ENCODE results near the gene TIMM17B. TPM values are rescaled to one million over a fixed set of nuclear protein-coding genes. Genes with fewer than 3 reads are reported as not detected.
A peak's percentile ranks its signal among the peaks of the same experiment; 100 is the strongest.

The TIMM17B gene
- total RNA-seq, 1 donor from 2014 or later: 77.9 TPM

DNA sequence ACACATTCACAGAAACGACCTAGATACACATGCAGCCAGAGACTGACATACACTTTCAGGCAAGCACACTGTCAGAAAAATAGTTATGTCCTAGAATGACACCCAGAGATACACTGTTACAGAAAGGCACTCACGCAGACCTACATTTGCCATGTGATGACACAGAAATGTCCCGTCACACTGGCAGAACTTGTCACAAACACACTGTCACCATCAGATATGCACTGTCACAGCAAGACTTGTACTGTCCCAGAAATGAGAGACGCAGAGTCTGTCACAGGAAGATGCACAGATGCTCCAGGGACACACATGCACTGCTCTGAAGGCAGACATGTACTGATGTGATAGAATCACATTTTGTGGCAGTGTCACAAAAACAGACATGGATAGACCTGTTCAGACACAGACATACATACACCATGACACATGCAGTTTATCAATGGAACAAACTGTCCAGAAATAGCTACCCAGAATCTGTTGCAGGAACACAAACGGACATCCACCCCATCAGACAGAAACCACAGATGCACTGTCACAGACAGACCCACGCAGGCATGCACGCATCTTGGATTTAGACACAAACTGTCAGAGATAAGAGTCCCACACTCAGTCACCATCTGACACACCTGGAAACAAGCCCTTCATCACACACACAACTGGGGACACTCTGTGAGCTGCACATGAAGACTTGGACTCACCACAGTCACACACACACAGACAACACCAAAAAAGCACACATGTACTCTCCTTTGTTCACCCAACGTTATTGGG lies 22.6 kb upstream of the TIMM17B start:
- no peak for ATAC-seq
- intact Hi-C loops (cut with micrococcal nuclease): no loop called here
- no peak for DNase-seq

DNA sequence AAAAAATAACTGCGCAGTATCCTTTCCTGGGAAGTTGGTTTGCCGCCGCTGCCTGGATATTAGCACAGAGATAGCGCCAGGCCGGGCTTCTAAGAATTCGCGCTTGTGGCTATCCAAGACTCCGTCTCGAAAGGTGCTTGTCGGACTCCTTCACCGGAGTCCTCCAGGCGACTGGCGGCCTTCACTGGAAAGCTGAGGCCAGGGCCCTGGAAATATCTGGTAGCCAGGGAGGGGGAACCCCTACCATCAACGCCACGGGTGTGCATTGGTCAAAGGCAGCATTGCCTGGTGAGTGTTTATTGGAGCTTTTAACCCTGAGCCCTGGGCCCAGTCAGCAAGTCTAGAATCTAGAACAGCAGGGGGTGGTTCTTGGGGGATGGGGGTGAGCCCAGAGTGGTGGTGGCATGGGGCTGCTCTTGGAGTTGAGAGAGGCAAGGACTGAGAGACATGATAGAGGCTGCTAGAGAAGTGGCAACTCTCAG lies 21.8 kb upstream of the TIMM17B start:
- no peak for DNase-seq
- intact Hi-C loops (cut with micrococcal nuclease): no loop called here
- peak; percentile 8 for ATAC-seq

DNA sequence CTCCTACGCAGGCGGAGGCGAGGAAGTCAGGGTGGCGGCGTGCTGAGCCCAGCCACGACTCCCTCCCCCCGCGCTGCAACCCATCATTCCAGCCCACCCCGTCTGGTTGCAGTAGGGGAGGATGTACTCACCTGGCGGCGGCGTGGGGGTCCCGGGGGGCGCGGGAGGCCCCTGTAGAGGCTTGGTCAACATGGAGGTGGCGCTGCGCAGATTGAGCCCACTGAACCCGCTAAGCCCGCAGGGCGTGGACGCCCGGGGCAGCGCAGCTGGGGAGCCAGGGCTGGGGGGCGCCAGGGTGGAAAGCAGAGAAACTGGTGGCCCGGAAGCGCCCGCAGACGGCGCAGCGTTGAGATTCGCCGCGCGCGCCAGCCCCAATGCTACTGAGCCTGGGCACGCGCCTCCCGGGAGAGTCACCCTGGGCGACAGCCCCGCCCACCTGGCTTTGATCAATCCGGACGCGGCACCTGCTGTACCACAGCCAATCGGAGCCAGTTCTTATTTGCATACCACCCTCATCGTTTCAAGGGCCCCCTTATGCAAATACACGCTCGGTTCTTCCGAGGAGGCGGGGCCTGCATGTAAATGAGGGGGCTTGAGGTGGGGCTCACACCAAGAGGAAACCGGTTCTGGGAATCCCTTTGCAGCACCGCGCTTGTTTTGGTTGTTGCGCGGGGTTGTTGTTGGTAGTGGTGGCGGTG lies 21.2 kb upstream of the TIMM17B start, which contains the start of gene PIM2:
TSS of gene PIM2 (minus strand) at position 382 of the 698 bp plus-strand sequence. CDS start at position 192, 190 bp downstream.
- ATAC-seq (peak; percentile 91), DNase-seq (peak; percentile 92)
- intact Hi-C loops (cut with micrococcal nuclease): no loop called here

- no peak for DNase-seq
- ATAC-seq: no peak
- intact Hi-C loops (cut with micrococcal nuclease): no loop called here
These were observed 20.7 kb upstream of the TIMM17B start for GRCh38 chrX:48918301-48918642.

DNA sequence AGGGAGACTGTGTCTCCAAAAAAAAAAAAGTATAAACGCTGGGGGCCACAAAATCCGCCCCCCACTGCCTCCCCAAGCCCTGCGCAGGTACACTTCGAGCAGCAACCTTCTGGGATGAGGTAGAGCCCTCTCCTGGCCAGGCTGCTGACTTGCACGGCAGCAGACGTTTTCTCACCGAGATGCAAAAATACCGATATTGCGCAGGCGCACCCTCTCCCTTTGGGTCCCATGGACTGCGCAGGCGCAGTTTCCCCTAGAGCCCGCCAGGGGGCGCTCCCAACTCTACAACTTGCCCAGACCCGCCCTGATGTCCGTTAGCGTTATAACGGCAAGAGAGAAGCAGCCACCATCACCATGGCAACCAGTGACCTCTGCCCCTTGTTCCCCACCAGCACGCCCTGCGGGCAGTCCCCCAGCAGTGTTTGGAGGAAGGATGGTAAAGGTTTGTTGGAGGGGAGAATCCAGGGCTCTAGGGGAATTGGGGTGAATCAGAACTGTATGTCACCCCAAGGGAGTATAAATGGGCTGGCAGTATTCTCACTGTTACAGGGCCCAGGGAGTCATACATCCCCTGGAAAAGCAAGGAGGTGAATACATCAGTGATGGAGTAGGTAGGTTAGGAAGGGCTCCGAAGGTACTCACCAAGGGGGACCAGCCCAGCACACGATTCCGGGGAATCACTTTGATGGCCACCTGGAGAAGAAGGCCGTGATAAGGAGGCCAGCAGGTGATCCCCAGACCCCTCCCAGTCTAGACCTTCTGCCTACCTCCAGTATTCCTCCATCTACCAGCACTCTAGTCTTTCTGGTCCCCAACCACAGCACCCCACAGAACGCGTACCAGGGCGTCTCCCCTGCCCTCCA lies 19.8 kb upstream of the TIMM17B start:
- ATAC-seq (peak; percentile 68), DNase-seq (peak; percentile 92)
- intact Hi-C loops (cut with micrococcal nuclease): no loop called here

- no peak for ATAC-seq
- intact Hi-C loops (cut with micrococcal nuclease): no loop called here
- DNase-seq: no peak
These were observed 17.3 kb upstream of the TIMM17B start for GRCh38 chrX:48914593-48915493.

- no peak for ATAC-seq
- intact Hi-C loops (cut with micrococcal nuclease): no loop called here
- no peak for DNase-seq
These were observed 16.2 kb upstream of the TIMM17B start for GRCh38 chrX:48913605-48914366.

DNA sequence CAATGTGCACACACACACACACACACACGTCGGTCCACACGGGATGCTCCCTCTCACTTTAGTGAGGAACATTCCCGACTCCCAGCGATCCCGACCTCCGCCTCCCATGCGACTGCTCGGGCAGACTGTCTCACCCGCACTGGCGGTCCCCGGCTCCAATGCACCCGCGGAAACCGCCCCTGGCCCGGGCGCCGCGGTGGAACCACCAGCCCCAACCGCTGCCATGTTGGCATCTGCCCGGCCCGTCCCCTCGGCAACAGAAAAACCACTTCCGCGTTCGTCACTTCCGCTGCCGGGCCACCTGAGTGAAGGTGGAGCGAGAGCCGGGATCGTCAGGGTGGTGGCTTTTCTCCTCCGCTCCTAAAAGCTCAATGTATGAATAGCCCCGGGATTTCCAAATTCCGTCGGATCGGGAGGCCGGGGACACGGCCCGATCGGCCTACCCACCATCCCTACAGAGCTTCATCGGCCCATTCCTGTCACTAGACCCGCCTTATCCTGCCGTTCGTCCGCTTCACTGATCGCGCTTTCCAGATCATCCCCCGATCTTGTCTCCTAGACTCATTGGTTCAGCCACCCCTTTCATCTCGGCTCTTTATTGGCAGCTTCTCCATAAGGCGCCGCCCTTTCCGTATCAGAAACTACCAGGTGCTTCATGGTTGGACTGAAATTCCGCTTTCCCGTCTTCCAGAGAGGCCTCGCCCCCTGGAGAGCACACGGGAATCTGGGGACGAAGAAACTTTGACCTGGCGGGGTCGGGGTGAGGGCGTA lies 14.0 kb upstream of the TIMM17B start, which contains the start of gene SLC35A2:
TSS of gene SLC35A2 (minus strand) at position 235 of the 771 bp plus-strand sequence. CDS start at position 225, 10 bp downstream.
- intact Hi-C loops (cut with micrococcal nuclease): no loop called here
- DNase-seq (peak; percentile 85), ATAC-seq (peak; percentile 93)

DNA sequence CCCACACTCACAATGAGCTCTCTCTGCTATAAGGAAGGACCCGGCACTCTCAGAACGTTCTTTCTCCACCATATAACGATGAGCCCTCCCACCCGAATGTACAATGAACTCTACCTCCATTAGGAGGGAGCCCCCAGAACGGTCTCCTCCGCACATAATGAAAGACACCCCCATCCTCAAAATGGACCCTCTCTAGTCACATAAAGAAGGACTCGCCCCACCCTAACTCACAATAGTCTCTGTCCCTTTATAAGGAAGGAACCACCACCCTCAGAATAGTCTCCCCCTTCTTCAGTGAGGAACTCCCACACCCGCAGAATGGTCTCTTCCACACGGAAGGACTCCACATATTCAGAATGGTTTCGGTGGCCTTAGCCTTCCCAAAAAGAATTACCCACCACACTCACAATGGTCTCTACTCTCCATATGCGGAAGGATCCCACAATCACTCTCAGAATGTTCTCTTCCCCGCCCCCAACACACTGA lies 13.4 kb upstream of the TIMM17B start:
- intact Hi-C loops (cut with micrococcal nuclease): no loop called here

DNA sequence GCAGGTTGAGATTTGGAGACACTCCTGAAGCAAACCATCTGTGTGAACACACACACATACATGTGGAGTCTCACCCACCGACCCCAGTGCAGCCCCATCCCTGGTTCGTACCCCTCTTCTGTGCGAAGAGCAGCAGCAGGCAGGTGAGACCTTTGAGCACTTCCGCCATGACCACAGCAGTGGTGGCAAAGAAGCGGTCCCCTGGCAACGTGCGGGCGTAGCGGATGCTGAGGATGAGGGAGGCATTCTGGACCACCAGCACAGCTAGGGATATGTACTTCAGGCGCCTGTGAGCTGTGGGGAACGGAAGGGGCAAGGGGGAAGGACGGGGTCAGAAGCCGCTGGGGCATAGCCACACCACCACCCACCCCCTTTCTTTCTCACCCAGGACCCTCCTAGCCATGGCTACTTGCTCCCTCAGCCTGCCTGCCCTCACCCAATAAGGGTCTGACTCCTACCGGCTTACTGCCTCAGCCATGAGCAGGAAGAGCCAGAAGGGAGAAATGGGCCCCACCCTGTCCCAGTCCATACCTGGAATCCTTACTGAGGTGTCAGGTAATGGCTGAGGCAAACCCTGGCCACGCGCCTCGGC lies 12.2 kb upstream of the TIMM17B start:
- ATAC-seq: no peak
- DNase-seq: no peak
- intact Hi-C loops (cut with micrococcal nuclease): no loop called here

More for the DNA sequence above, 13.4 kb upstream of the TIMM17B start:
- ATAC-seq: no peak
- no peak for DNase-seq

GRCh38 chrX:48908600-48908999 lies 11.0 kb upstream of the TIMM17B start:
- ATAC-seq: no peak
- intact Hi-C loops (cut with micrococcal nuclease): no loop called here
- no peak for DNase-seq

DNA sequence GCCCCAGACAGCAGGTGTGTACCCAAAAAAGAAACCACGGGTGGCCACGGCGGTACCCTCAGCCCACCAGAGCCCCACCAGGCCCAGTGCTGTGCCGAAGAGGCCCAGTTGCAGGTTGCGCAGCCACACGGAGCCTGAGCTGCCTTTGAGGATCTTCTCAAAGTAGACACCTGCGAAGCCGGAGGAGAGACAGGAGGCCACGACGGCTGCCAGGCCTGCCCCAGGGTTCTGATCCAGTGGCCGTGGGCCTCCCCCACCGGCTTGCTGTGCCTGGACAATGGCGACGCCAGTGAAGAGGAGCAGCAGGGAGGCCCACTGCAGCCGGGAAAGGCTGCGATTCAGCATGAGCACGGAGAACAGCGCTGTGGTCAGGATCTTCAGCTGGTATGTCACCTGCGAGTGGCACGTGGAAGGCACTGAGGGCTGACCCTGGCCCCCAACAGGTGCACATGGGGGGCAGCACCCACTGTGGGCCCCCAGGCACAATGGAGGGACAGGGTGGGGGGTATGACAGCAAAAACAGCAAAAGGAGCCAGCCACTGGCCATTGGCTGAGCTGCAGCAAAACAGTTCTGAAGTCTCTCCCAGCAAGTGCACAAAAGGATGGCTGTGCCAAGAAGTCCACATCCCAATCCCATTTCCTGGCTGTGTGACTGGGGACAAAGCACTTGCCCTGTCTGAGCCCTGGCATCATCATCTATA lies 7.7 kb upstream of the TIMM17B start:
- DNase-seq (no peak), ATAC-seq (no peak)
- intact Hi-C loops (cut with micrococcal nuclease): no loop called here

DNA sequence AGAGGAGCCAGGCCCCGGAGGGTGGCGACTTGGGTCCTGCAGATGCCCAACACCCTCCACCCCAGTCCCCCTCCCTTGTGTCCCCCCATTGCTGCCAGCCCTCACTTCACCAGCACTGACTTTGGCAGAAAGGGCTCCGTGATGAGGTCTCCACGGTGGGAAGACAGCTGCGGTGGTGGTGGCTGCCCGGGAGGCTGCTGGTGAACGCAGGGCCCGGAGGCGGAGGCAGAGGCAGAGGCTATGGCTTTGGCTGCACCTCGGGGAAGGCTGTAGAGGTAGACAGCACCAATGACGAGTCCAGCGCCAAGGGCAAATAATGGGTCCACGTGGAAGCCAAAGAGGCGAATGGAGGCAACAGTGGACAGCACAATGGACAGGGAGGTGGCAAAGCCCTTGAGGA lies 7.1 kb upstream of the TIMM17B start:
- no peak for ATAC-seq
- intact Hi-C loops (cut with micrococcal nuclease): no loop called here

DNA sequence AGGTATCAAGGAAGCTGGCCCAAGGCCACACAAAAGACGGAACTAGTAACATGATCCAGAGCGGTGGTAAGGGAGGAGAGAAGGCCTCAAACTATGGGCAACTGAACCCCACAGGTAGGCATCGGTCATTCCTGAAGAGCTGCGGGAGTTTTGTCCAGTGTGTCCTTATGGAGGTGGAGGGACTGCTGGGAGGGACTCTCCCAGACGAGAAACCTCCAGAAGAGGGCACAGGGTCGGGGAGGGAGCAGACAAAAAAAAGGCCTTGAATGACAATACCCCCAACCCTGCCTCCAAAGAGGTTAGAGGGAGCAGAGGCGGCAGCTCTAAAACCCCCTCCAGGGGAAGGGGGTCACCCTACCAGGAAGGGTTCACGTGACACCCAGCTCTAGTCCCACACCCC lies 6.6 kb upstream of the TIMM17B start:
- ATAC-seq: no peak
- intact Hi-C loops (cut with micrococcal nuclease): no loop called here

More for the DNA sequence above, 7.1 kb upstream of the TIMM17B start:
- no peak for DNase-seq

DNA sequence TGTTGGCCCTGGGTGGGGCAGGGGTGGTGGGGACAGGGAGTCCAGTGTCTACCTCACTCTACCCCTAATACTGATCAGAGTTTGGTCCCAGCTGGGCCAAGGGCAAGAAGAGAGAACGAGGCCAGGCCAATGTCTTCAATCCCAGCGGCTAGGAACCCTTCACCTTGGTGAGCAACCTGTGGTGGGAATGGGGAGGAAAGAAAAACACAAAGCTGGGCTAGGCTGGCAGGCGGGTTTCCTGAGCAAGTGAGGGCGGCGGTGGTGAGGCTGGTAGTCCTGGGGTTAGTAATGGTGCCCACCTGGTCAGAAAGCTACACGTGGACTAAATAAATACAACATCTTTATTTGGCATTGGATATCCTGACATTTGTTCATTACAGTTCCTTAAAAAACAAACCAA lies 5.7 kb upstream of the TIMM17B start:
- no peak for DNase-seq
- no peak for ATAC-seq
- intact Hi-C loops (cut with micrococcal nuclease): no loop called here

More for the DNA sequence above, 6.6 kb upstream of the TIMM17B start:
- DNase-seq: no peak

- ATAC-seq: no peak
- no peak for DNase-seq
- intact Hi-C loops (cut with micrococcal nuclease): no loop called here
These were observed 5.2 kb upstream of the TIMM17B start for GRCh38 chrX:48902776-48903175.
